GM23248 (cell line): ENCODE measurements around the gene ACP2.

Experiments
- EZH2 ChIP-seq: fragments of 200-600 bp; sonication (generic); IDR thresholded peaks from 2 replicates; pipeline ENCODE4 v1.6.1; 2018; ENCODE audit warnings: antibody characterized with exemption, mild to moderate bottlenecking; ENCODE audit not compliant: insufficient read depth, poor library complexity, severe bottlenecking
- EZH2phosphoT487 ChIP-seq: fragments of 200-600 bp; sonication (generic); IDR thresholded peaks from 2 replicates; pipeline ENCODE4 v1.6.1; 2018; ENCODE audit warnings: antibody characterized with exemption, moderate library complexity, mild to moderate bottlenecking, low read depth; ENCODE audit not compliant: insufficient read depth

DNA sequence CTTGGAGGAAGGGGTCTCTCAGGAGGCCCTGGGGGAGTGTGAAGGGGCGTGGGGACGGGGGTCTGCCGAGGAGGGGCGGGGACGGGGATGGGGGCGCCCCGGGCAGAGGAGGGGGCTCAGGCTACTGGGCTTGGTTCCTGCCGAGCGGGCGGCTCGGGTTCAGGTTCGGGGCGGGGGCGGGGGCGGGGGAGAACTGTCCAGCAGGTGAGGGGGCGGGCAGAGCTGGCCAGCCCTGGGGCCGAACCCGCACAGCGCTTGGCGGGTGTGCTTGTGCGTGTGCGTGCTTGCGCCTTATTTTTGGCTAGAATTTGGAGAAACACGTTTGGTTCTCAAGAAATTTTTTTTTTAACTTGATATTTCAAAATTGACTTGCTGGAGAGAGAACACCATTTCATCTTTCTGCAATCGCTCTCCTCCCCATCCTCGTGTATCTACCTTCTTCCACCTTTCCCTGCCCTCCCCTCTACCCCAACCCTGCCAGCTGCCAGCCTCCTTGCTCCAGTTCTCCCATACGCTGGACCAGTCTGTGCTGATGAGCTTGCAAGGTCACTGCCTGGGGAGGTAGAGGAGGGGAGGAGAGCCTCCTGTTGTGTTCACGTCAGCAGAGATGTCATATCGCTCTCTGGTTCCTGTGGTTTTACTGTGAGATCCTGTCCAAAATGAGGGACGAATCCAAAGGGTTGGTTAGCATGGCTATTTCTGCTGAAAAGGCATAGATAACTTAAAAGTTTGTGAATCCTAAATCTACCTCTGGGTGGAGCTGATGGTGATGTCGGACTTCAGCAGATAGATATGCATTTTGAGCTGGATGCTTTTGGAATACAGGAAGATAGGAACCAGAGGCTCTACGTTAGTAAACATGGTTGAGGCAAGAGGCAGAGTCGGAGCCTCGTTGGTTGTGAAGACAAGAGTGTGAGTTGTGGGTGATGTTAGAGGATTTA is 22.0 kb upstream of the ACP2 start:
- TF ChIP-seq EZH2 (no peak), EZH2phosphoT487 (no peak)
